GM19328 (cell line): Measurements from ENCODE around the gene MYRFL.

ENCODE experiments used
- ATAC-seq: cut with Tn5 transposase; IDR thresholded peaks from one replicate; pipeline ENCODE4 v1.9.1; 2021; ENCODE audit warnings: mild to moderate bottlenecking, moderate library complexity; ENCODE audit not compliant: unreplicated experiment

The MYRFL gene

GRCh38 chr12:69929531-69929930 is 104.5 kb downstream of the MYRFL start:
- no peak for ATAC-seq

GRCh38 chr12:69931569-69931968 is 106.5 kb downstream of the MYRFL start:
- no peak for ATAC-seq

- no peak for ATAC-seq
These were observed 107.1 kb downstream of the MYRFL start for GRCh38 chr12:69932154-69932553.

GRCh38 chr12:69932676-69933552 is 107.9 kb downstream of the MYRFL start:
- ATAC-seq: peak; percentile 69

- no peak for ATAC-seq
These were observed 109.0 kb downstream of the MYRFL start for GRCh38 chr12:69934011-69934410.

- ATAC-seq: no peak
These were observed 110.6 kb downstream of the MYRFL start for GRCh38 chr12:69935651-69936100.

GRCh38 chr12:69936214-69936731 is 111.2 kb downstream of the MYRFL start:
- ATAC-seq: no peak

- no peak for ATAC-seq
These were observed 111.7 kb downstream of the MYRFL start for GRCh38 chr12:69936766-69937165.

GRCh38 chr12:69947123-69947522 is 122.1 kb downstream of the MYRFL start:
- no peak for ATAC-seq

- no peak for ATAC-seq
These were observed 122.9 kb downstream of the MYRFL start for GRCh38 chr12:69947897-69948296.

- ATAC-seq: no peak
These were observed 123.8 kb downstream of the MYRFL start for GRCh38 chr12:69948851-69949250.

- no peak for ATAC-seq
These were observed 124.4 kb downstream of the MYRFL start for GRCh38 chr12:69949311-69950002.

GRCh38 chr12:69951108-69951507 is 126.1 kb downstream of the MYRFL start:
- ATAC-seq: no peak

- no peak for ATAC-seq
These were observed 127.9 kb downstream of the MYRFL start for GRCh38 chr12:69952890-69953289.

GRCh38 chr12:69961246-69961645 is 136.2 kb downstream of the MYRFL start:
- ATAC-seq: no peak

- no peak for ATAC-seq
These were observed 141.4 kb downstream of the MYRFL start for GRCh38 chr12:69966409-69966808.

- ATAC-seq: no peak
These were observed 141.8 kb downstream of the MYRFL start for GRCh38 chr12:69966839-69967238.

GRCh38 chr12:69969011-69969410 is 144.0 kb downstream of the MYRFL start:
- no peak for ATAC-seq

GRCh38 chr12:69972136-69972535 is 147.1 kb downstream of the MYRFL start:
- no peak for ATAC-seq

GRCh38 chr12:69978020-69978419 is 153.0 kb downstream of the MYRFL start:
- no peak for ATAC-seq

- ATAC-seq: no peak
These were observed 157.0 kb downstream of the MYRFL start for GRCh38 chr12:69981881-69982475.
